Activated T-helper 2 cell treated with anti-CD3 and anti-CD28 coated beads, Interferon-gamma antibody, Interleukin-2, Interleukin-4, amounts not matched to agents 10 μg/mL and 5 μg/mL and 100 μg/mL, durations not matched to agents 14 hours and 24 hours and 36 hours (primary cell): ENCODE measurements around the gene PRRX1. TPM values are rescaled to one million over a fixed set of nuclear protein-coding genes. Genes with fewer than 3 reads are reported as not detected.

Experiments
- total RNA-seq: library from RNA; stranded (reverse); gene quantifications from 2 replicates; pipeline ENCODE4 v1.2.3, GENCODE V29; 2022

PRRX1 gene
- total RNA-seq, 1 donor from 2014 or later, result not detected

Other genes starting within 250 kb of the PRRX1 start
- gene GORAB, start 132.0 kb upstream of the PRRX1 start, total RNA-seq, result 10.1 and 12.3 TPM in 2 replicates